ENCODE measurements around the gene ZNF431.
A peak's percentile ranks its signal among the peaks of the same experiment; 100 is the strongest.
"Not testable (repeated sequence)": the region's sequence is repeated elsewhere in the genome, so short reads cannot be mapped to it uniquely, and the experiment has no call there.

ZNF431 gene

GRCh38 chr19:21141787-21142464 lies at the start of gene ZNF431:
Gene ZNF431 (plus strand): TSS chr19:21142040. CDS start chr19:21142184, 144 bp downstream.
- DNase-seq, result peak; percentile 56

DNA sequence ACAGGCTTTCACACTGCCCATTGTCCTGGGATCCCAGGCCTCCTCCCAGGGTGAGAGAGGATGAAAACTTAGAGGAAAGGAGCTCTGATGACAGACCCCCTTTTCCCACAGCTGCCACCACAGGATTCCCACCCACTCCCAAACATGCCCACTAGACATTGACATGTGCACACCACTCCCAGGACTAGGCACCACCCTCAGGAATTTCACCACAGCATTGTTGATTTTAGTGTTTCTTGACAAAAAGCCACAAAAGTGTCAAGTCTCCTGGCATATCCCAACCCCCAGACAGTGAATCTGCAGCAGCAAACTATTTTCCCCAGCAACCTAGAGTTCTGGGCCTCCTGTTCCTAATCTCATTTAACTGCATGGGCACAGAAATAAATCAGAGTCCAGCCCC lies 49.7 kb upstream of the ZNF431 start:
- DNase-seq, result no peak

DNA sequence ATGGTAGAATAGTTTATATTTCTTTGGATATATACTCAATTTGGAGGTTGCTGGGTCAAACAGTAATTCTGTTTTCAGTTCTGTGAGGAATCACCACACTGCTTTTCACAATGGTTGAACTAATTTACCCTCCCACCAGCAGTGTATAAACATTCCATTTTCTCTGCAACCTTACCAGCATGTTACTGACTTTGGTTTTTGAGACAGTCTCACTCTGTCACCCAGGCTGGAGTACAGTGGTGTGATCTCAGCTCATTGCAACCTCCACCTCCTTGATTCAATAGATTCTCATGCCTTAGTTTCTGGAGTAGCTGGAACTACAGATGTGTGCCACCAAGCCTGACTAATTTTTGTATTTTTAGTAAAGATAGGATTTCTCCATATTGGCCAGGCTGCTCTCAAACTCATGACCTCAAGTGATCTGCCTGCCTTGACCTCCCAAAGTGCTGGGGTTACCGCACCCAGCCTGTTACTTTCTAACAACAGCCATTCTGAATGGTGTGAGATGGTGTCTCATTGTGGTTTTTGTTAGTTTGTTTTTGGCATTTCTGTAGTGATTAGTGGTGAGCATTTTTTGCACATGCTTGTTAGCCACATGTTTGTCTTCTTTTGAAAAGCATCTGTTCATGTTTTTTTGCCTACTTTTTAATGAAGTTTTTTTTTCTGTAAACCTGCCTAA lies 47.4 kb upstream of the ZNF431 start:
- no peak for DNase-seq

- no peak for DNase-seq
Measured at GRCh38 chr19:21098291-21098690, 43.5 kb upstream of the ZNF431 start.

- no peak for DNase-seq
Measured at GRCh38 chr19:21101521-21102242, 40.2 kb upstream of the ZNF431 start.

- no peak for DNase-seq
Measured at GRCh38 chr19:21109116-21109515, 32.7 kb upstream of the ZNF431 start.

DNA sequence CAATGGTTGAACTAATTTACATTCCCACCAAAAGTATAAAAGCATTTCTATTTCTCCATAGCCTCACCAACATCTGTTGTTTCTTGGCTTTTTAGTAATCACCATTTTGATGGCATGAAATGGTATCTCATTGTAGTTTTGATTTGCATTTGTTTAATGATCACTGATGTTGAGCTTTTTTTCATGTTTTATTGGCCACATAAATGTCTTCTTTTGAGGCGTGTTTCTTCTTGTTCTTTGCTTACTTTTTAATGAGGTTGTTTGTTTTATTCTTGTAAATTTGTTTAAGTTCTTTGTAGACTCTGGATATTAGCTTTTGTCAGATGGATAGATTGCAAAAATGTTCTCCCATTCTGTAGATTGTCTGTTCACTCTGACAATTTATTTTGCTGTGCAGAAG lies 31.7 kb upstream of the ZNF431 start:
- no peak for DNase-seq

DNA sequence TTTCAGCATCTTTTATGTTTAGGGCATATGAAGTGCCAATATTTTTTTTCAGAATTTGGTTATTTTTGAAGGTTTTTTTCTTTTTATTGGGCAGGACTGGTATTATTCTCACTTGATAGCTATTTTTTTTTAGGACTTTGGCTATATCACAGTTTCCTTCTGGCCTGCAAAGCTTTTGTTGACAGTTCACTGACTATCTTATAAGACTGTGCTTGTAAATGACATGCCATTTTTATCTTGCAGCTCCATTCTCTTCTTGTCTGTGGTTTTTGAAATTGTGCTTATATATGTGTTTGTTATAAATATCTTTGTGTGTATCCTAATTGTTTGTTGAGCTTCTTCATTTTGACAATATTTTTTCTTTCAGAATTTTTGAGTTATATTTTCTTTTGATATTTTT lies 26.4 kb upstream of the ZNF431 start:
- DNase-seq, result no peak

DNA sequence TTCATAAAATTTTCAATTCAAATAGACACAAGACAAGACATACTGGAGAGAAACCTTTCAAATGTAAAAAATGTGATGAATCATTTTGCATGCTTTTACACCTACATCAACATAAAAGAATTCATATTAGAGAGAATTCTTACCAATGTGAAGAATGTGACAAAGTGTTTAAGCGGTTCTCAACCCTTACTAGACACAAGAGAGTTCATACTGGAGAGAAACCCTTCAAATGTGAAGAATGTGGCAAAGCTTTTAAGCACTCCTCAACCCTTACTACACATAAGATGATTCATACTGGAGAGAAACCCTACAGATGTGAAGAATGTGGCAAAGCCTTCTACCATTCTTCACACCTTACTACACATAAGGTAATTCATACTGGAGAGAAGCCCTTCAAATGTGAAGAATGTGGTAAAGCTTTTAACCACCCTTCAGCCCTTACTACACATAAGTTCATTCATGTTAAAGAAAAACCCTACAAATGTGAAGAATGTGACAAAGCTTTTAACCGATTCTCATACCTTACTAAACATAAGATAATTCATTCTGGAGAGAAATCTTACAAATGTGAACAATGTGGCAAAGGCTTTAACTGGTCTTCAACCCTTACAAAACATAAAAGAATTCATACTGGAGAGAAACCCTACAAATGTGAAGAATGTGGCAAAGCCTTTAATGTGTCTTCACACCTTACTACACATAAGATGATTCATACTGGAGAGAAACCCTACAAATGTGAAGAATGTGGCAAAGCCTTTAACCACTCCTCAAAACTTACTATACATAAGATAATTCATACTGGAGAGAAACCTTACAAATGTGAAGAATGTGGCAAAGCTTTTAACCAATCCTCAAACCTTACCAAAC lies 24.6 kb upstream of the ZNF431 start:
- no peak for DNase-seq

GRCh38 chr19:21126078-21126477 lies 15.8 kb upstream of the ZNF431 start:
- no peak for DNase-seq

DNA sequence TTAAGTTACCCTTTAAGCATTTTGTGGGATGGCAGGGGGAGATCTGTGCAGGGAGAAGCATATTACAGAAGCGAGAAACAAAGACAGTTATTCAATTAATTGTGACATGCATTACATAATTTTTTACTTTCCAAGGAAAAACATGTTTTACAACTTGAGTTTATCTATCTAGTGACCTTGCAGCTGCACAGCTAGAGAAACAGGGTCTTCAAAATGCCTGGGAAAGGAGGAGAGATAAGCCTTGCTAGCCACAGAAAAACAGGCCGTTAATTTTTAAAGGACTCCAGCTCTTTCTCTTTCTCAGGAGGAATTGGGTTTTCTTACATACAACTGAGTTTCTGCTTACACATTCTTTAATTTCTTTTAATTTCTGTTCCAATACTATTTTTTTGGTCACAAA lies 14.8 kb upstream of the ZNF431 start:
- DNase-seq, result no peak

GRCh38 chr19:21127898-21128297 lies 13.9 kb upstream of the ZNF431 start:
- DNase-seq, result no peak

- DNase-seq, result no peak
Measured at GRCh38 chr19:21128901-21129698, 12.7 kb upstream of the ZNF431 start.

DNA sequence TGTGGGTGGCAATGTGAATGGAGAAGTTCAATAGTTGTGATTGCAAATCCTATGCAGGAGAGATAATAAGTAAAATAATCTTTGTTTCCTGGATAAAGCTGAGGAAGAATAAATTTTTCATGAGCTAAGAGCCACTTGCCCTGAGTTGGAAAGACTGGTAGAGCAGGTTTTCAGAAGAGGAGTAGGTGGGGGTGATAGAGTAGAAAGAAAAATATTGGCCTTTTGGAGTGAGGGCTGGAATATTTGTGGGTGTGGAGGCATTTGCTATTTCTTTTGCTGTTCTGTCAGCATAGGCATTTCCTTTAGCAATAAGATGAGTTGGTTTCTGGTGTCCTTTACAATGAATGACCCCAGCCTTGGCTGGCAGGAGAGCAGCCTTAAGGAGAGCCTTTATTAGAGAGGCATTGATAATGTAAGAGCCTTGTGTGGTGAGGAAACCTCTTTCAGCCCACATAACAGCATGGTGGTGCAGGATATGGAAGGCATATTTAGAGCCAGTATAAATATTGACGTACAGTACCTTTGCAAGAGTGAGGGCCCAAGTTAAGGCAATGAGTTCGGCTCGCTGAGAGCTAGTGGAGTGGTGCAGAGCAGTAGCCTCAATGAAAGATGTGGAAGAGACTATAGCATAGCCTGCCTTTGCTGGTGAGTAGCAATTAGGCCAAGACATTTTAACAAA lies 11.6 kb upstream of the ZNF431 start:
- no peak for DNase-seq

GRCh38 chr19:21133633-21134032 lies 8.2 kb upstream of the ZNF431 start:
- no peak for DNase-seq

DNA sequence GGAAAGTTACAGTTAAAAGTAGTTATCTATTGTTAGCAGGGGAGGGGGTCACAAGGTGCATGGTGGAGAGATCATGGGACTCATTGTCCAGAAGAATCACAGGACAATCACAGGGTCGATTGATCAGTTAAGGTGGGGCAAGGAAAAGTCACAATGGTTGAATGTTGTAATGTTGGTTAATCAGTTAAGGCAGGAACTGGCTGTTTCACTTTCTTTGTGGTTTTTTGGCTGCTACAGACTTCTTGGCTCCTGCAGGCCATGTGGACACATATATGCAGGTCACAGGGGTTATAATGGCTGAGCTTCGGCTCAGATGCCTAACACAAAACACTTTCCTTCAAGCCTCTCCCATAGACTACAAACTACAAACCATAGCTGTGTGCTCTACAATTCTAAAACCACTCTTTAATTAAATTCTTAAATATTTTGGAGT lies 6.9 kb upstream of the ZNF431 start:
- no peak for DNase-seq

- no peak for DNase-seq
Measured at GRCh38 chr19:21135433-21135832, 6.4 kb upstream of the ZNF431 start.

- DNase-seq, result no peak
Measured at GRCh38 chr19:21138130-21138529, 3.7 kb upstream of the ZNF431 start.

DNA sequence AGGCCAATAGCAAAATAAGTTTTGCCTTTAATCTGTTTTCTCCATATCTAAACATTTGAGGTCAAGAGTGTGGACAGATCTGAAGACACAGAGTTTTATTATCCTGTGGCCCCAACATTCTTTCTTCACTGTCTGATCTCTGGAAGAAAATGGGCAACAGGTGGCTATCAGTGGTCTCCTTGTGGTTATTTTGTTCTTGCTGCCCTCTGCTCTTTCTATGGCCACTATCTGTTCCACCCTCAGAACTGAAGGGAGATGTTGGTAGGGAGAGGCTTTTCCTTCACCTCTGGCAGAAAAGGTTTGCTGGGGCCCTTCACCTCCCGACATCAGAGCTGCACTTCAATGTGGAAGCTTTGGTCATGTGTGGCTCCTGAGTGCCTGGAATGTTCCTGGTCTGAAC lies 834 bp upstream of the ZNF431 start:
- not testable (repeated sequence) for DNase-seq

DNA sequence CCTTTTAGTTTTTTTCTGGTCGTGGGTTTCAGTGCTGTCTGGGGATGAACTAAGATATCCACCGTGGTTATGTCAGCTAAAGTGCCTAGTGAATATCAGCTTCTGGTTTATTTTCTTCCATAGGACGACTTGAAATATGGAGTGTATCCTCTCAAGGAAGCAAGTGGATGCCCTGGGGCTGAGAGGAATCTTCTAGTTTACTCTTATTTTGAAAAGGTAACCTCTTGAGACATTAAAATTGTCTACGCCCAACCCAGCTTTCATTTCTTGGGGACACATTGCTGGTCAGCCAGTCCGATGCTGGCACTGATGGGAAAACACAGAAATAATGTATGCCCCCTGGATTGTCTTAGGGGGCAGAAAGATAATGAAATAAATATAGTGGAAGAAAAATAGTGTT lies 1.6 kb downstream of the ZNF431 start:
- no peak for DNase-seq

DNA sequence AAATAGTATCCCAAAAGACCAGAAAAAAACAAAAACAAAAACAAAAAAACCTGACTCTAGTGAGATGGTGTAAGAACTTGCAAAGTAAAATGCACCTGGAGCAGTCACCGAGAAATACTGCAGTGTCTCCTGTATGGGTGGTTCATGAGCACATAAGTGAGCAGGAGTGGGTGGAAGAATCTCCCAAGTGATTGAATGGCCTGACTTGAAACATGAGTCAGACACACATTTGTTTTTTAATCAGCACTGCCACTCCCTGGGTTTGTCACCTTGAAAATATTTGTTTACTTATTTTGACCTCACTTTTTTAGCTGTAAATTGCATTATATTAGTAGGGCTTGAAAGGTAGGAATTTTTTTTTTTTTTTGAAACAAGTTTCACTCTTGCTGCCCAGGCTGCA lies 2.0 kb downstream of the ZNF431 start:
- no peak for DNase-seq

DNA sequence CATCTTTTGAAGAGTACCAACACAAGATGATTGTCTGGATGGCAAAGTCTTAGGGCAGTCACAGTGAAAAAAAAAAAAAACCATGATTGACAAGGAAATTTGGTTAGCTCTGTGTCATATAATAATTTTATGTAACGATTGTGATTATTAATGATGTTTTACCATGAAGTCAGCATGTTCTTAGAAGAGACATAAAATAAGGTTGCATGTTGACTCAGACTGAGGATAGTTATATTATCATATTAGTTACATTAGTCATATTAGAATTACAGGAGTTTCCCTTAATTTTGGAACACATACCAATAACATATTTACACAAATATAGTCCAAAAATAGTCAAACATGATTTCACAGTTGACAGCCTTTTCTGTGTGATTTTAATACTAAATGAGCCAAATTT lies 5.7 kb downstream of the ZNF431 start:
- no peak for DNase-seq
